ENCODE results near the gene AP2A2.
"Not testable (repeated sequence)": the region's sequence is repeated elsewhere in the genome, so short reads cannot be mapped to it uniquely, and the experiment has no call there.

The AP2A2 gene

DNA sequence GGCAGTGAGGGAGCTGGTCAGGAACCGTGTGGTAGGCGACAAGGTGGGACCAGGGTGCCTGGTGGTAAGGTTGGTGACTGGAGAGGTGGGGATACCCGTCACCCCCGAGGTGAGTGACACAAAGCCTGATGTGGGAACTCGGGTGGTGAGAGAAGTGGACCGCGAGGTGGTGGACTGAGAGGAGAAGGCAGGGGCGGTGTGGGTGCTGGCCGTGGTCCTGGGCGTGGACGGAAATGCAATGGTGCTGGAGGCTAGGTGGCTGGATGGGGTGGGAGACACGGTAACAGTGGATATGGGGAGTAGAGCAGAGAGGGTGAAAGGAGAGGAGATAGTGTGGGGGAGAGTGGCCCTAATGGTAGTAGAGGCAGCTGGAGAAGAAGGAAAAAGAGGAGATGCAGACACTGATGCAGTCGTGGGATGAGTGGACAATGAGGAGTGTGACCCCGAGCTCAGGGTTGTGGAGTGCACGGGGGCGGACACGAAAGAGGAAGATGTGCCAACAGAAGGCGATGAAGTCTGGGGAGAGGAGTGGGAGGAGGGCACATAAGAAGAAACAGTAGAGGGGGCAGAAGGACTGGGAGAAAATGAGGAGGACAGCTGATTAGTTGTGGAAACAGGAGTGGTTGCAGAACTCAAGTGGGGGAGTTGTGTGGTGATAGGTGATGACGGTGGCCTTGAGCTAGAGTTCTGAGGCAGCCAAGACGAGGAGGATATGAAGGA lies 90.3 kb downstream of the AP2A2 start:
- Histone ChIP-seq H3K36me3 (ENCODE audit: control insufficient read depth, low read length) (peaks cover 6% of the 10 kb centered on the region), H3K27me3 (ENCODE audit: control insufficient read depth, low read length) (no peaks in the 10 kb centered on the region), H3K79me2 (ENCODE audit: control insufficient read depth, low read length) (no peaks in the 10 kb centered on the region), H3K9me3 (ENCODE audit: control insufficient read depth, insufficient read depth, low read length) (no peaks in the 10 kb centered on the region), H4K20me1 (ENCODE audit: control insufficient read depth, insufficient read depth, low read depth, low read length) (no peaks in the 10 kb centered on the region), H3K27ac (ENCODE audit: low read depth, low read length) (no peak overlapping the region), H3F3A (ENCODE audit: control insufficient read depth, insufficient read depth) (no peaks in the 10 kb centered on the region), H3K9me2 (replicated peaks; ENCODE audit: control insufficient read depth, low read length) (no peaks in the 10 kb centered on the region), H3K4me3 (ENCODE audit: low read length) (no peak overlapping the region), H3K4me1 (ENCODE audit: control insufficient read depth, low read length) (no peaks in the 10 kb centered on the region), H3K4me2 (ENCODE audit: low read length) (no peak overlapping the region)
- no peak for TF ChIP-seq EZH2phosphoT487 (IDR thresholded peaks at IDR 0.05; ENCODE audit: borderline replicate concordance, low read length)
- TF ChIP-seq, protein P1, sequence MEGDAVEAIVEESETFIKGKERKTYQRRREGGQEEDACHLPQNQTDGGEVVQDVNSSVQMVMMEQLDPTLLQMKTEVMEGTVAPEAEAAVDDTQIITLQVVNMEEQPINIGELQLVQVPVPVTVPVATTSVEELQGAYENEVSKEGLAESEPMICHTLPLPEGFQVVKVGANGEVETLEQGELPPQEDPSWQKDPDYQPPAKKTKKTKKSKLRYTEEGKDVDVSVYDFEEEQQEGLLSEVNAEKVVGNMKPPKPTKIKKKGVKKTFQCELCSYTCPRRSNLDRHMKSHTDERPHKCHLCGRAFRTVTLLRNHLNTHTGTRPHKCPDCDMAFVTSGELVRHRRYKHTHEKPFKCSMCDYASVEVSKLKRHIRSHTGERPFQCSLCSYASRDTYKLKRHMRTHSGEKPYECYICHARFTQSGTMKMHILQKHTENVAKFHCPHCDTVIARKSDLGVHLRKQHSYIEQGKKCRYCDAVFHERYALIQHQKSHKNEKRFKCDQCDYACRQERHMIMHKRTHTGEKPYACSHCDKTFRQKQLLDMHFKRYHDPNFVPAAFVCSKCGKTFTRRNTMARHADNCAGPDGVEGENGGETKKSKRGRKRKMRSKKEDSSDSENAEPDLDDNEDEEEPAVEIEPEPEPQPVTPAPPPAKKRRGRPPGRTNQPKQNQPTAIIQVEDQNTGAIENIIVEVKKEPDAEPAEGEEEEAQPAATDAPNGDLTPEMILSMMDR (IDR thresholded peaks at IDR 0.05; ENCODE audit: low read depth, low read length, poor library complexity, severe bottlenecking) = no peak

DNA sequence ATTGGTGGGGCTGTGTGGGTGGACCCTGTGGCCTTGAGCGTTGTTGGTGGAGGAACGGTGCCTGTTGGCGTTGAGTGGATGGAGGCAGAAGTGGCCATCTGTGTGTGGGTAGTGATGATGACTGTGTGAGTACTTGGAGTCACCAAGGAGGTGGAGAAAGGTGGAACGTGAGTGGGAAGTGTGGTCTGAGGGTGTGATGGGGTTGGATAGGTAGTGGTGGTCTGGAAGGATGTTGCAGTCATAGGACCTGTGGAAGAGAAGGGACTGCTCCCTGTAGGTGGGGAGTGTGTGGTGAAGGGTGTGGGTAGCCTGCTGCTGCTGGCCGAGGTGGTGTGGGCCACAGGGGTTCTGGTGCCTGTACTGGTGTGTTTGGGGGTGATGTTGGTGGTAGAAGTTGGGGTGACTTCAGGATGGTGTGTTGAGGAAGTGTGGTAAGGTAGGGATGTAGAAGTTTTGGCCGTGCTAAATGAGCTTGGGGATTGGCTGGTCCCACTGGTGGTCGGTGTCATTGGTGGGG lies 91.0 kb downstream of the AP2A2 start:
- H4K20me1 ChIP-seq (ENCODE audit: control insufficient read depth, insufficient read depth, low read depth, low read length); H3K9me3 ChIP-seq (ENCODE audit: control insufficient read depth, insufficient read depth, low read length): not testable (repeated sequence)

DNA sequence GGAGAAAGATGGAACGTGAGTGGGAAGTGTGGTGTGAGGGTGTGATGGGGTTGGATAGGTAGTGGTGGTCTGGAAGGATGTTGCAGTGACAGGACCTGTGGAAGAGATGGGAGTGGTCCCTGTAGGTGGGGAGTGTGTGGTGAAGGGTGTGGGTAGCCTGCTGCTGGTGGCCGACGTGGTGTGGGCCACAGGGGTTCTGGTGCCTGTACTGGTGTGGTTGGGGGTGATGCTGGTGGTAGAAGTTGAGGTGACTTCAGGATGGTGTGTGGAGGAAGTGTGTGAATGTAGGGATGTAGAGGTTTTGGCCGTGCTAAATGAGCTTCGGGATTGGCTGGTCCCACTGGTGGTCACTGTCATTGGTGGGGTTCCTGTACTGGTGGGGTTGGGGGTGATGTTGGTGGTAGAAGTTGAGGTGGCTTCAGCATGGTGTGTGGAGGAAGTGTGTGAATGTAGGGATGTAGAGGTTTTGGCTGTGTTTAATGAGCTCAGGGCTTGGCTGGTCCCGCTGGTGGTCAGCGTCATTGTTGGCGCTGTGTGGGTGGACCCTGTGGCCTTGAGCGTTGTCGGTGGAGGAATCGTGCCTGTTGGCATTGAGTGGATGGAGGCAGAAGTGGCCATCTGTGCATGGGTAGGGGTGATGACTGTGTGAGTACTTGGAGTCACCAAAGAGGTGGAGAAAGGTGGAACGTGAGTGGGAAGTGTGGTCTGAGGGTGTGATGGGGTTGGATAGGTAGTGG lies 91.8 kb downstream of the AP2A2 start:
- no peak overlapping the region for H3K4me3 ChIP-seq (ENCODE audit: low read length)
- no peak overlapping the region for H3K27ac ChIP-seq (ENCODE audit: low read depth, low read length)
- TF ChIP-seq, protein P1 (IDR thresholded peaks at IDR 0.05; ENCODE audit: low read depth, low read length, poor library complexity, severe bottlenecking) = no peak
- no peak for TF ChIP-seq EZH2phosphoT487 (IDR thresholded peaks at IDR 0.05; ENCODE audit: borderline replicate concordance, low read length)
- H3K9me2 ChIP-seq (replicated peaks; ENCODE audit: control insufficient read depth, low read length) = no peaks in the 10 kb centered on the region
- no peaks in the 10 kb centered on the region for H3K36me3 ChIP-seq (ENCODE audit: control insufficient read depth, low read length)
- H3K27me3 ChIP-seq (ENCODE audit: control insufficient read depth, low read length) = no peaks in the 10 kb centered on the region
- H4K20me1 ChIP-seq (ENCODE audit: control insufficient read depth, insufficient read depth, low read depth, low read length) = no peaks in the 10 kb centered on the region
- H3K4me1 ChIP-seq (ENCODE audit: control insufficient read depth, low read length) = no peaks in the 10 kb centered on the region
- H3F3A ChIP-seq (ENCODE audit: control insufficient read depth, insufficient read depth) = no peaks in the 10 kb centered on the region
- H3K4me2 ChIP-seq (ENCODE audit: low read length) = no peak overlapping the region
- no peaks in the 10 kb centered on the region for H3K79me2 ChIP-seq (ENCODE audit: control insufficient read depth, low read length)
- H3K9me3 ChIP-seq (ENCODE audit: control insufficient read depth, insufficient read depth, low read length) = no peaks in the 10 kb centered on the region

More for the DNA sequence above, 91.0 kb downstream of the AP2A2 start:
- H3K4me2 ChIP-seq (ENCODE audit: low read length); H3K4me1 ChIP-seq (ENCODE audit: control insufficient read depth, low read length); H3K27ac ChIP-seq (ENCODE audit: low read depth, low read length); H3K36me3 ChIP-seq (ENCODE audit: control insufficient read depth, low read length); H3K4me3 ChIP-seq (ENCODE audit: low read length); H3K27me3 ChIP-seq (ENCODE audit: control insufficient read depth, low read length); H3K79me2 ChIP-seq (ENCODE audit: control insufficient read depth, low read length); H3K9me2 ChIP-seq (replicated peaks; ENCODE audit: control insufficient read depth, low read length); H3F3A ChIP-seq (ENCODE audit: control insufficient read depth, insufficient read depth): not testable (repeated sequence)

DNA sequence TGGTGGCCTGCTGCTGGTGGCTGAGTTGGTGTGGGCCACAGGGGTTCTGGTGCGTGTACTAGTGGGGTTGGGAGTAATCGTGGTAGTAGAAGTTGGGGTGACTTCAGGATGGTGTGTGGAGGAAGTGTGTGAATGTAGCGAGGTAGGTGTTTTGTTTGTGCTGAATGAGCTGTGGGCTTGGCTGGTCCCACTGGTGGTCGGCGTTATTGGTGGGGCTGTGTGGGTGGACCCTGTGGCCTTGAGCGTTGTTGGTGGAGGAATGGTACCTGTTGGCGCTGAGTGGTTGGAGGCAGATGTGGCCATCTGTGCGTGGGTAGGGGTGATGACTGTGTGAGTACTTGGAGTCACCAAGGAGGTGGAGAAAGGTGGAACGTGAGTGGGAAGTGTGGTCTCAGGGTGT lies 92.4 kb downstream of the AP2A2 start:
- Histone ChIP-seq H3F3A (ENCODE audit: control insufficient read depth, insufficient read depth) (no peaks in the 10 kb centered on the region), H4K20me1 (ENCODE audit: control insufficient read depth, insufficient read depth, low read depth, low read length) (no peaks in the 10 kb centered on the region), H3K27me3 (ENCODE audit: control insufficient read depth, low read length) (no peaks in the 10 kb centered on the region), H3K4me2 (ENCODE audit: low read length) (no peak overlapping the region), H3K9me3 (ENCODE audit: control insufficient read depth, insufficient read depth, low read length) (no peaks in the 10 kb centered on the region), H3K36me3 (ENCODE audit: control insufficient read depth, low read length) (no peaks in the 10 kb centered on the region), H3K9me2 (replicated peaks; ENCODE audit: control insufficient read depth, low read length) (no peaks in the 10 kb centered on the region), H3K4me3 (ENCODE audit: low read length) (no peak overlapping the region), H3K79me2 (ENCODE audit: control insufficient read depth, low read length) (no peaks in the 10 kb centered on the region), H3K4me1 (ENCODE audit: control insufficient read depth, low read length) (no peaks in the 10 kb centered on the region), H3K27ac (ENCODE audit: low read depth, low read length) (no peak overlapping the region)
- no peak for TF ChIP-seq EZH2phosphoT487 (IDR thresholded peaks at IDR 0.05; ENCODE audit: borderline replicate concordance, low read length)
- TF ChIP-seq, protein P1 (IDR thresholded peaks at IDR 0.05; ENCODE audit: low read depth, low read length, poor library complexity, severe bottlenecking) = no peak
